ENCODE measurements around the gene BMPR1A.

BMPR1A gene

DNA sequence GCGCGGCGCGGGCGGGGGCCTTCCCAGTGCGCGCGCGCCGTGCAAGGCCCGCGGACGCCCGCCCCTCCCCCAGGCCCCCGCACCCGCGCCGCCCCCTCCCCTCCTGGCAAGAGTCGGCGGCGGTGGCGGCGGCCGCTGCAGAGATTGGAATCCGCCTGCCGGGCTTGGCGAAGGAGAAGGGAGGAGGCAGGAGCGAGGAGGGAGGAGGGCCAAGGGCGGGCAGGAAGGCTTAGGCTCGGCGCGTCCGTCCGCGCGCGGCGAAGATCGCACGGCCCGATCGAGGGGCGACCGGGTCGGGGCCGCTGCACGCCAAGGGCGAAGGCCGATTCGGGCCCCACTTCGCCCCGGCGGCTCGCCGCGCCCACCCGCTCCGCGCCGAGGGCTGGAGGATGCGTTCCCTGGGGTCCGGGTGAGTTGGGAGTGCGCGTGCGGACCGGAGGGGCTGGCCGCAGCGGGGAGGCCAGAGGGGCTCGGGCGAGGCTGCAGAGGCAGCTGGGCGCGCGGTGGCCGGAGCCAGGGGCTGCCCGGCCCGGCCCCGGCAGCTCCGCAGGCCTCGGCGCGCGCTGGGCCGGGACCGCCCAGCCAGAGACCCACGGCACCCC is at the start of gene BMPR1A:
BMPR1A (plus strand) TSS at position 109 of the 602 bp plus-strand sequence. CDS start 119,400 bp downstream, outside the sequence.
- DNase-seq (ENCODE audit: low read depth in 2 of 2, low spot score in 1 of 2) = no peak

- no peak for DNase-seq (ENCODE audit: low read depth in 2 of 2, low spot score in 1 of 2)
Observed at GRCh38 chr10:86706977-86707376, 49.4 kb upstream of the BMPR1A start.

DNA sequence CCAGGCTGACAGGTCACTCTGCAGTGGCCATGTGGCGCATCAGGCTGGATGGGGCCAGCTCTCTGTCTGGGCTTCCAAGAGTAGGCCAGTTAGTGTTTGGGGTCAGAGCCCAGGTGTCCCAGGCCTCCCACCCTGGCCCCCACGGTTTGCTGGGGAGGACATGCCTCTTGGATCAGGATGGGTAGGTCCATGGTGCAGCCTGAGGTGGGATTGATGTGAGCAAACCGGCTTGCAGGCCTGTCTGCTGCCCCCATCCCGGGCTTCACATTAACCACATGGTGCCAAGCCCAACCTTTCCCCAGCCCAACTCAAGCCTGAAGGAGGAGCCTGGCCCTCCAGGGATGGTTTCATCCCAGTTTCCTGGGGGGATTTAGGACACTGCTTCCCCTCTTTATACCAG is 48.9 kb upstream of the BMPR1A start:
- no peak for DNase-seq (ENCODE audit: low read depth in 2 of 2, low spot score in 1 of 2)

DNA sequence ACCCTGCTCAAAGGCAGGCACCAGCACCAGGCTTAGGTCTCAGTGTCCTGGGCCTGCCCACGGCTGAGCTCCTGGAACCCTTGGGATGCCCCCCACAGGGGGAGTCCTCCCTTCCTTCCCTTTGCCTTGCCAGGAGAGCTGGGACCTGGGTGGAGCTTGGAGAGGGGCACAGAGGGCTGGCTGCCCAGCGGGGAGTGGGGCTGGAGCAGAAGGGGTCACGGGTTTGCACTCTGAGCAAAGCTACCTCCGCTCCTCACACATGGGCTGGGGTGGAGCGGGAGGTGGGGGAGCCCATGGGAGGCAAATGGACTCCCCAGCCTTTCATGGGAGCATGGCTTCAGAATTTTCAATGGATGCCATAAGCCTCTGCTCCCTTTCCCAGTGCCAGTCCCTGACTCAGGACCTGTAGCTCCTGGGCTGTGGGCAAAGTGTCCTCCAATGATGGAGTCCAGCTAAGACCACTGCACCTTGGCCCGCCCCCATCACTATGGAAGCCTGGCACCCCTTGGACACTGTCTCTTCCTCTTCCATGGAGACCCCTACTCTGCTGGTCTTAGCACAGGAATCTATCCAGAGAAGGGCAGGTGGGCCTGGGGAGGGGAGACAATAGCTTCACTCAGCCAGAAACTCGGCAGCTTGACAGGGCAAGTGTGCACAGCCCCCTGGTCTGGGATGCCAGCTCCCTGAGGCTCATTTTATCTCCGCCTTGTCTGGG is 48.2 kb upstream of the BMPR1A start:
- DNase-seq (ENCODE audit: low read depth in 2 of 2, low spot score in 1 of 2) = no peak

DNA sequence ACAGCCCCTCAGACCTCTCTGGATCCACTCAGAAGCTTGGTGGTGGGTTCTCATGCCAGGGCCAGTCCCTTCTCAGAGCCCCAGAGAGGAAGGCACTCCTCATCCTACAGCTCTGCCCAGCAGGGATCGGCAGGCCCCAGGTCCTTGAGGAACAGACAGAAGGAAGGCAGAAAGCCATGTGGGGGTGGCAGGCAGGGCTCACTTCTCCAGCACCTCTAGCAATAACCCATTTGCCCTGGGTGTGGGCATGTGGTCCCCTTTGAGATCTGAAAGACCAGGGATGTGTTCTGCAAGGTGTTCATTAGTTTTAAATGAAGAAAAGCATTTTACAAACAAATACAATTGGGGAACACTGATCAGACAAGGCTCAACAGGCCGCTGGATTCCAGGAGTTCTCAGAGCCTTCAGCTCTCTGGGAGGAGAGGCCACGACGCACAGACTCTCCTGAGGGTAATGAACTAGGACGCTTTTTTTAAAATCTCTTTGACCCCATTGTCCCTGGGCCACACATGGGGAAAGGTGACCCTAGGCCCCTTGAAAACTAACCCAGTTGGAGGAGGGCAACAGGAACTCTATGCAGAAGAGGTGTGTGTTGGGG is 47.5 kb upstream of the BMPR1A start:
- no peak for DNase-seq (ENCODE audit: low read depth in 2 of 2, low spot score in 1 of 2)

- no peak for DNase-seq (ENCODE audit: low read depth in 2 of 2, low spot score in 1 of 2)
Observed at GRCh38 chr10:86709396-86710185, 46.8 kb upstream of the BMPR1A start.

DNA sequence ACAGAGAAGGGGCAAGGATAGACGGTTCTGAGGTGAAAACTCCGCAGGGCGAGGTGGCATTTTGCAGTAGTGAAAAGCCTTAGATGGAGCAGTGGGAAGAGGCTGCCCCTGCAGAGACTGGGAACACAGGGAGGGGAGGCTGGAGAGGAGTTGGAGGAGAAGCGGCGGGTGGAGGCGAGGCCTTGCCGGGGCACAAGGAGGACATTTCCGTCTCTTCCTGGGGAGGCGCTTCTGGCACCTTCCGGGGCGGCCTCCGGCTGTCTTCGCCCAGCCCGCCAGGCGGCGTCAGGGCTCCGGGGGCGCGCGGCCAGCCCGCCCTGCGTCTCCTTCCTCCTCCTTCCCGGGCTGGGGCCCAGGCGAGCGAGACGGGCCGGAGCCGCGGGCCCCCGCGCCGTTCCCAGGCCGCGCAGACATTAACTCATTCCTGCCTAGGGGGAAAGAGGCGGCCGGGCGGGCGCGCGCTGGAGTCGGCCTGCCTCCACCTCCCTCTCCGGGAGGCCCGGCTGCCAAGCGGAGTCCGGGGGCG is 45.4 kb upstream of the BMPR1A start:
- DNase-seq (ENCODE audit: low read depth in 2 of 2, low spot score in 1 of 2) = peak; percentile 47 to 66

- DNase-seq (ENCODE audit: low read depth in 2 of 2, low spot score in 1 of 2) = peak in 1 of 2 donors; percentile 12
Observed at GRCh38 chr10:86711513-86712316, 44.7 kb upstream of the BMPR1A start.

GRCh38 chr10:86712317-86712707 is 44.1 kb upstream of the BMPR1A start:
- no peak for DNase-seq (ENCODE audit: low read depth in 2 of 2, low spot score in 1 of 2)

- DNase-seq (ENCODE audit: low read depth in 2 of 2, low spot score in 1 of 2) = no peak
Observed at GRCh38 chr10:86715156-86715795, 41.1 kb upstream of the BMPR1A start.

DNA sequence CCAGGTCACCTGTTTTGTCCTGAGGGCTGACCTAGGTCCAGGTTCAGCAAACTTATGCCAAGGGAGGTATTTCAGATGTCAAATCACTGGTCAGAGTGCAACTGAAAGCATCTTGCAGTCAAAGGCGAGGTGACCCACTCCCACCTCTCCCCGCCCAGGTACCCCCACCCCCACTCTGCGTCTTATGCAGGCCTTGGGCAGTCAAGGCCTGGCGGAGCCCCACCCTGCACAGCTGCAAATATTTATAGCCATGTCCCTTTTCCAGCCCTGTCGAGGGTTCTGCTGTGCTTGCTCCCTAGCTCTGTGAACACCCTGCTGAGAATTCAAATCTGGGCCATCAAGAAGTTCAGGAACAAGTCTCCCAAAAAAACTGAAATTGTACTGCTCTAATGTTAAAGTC is 40.6 kb upstream of the BMPR1A start:
- no peak for DNase-seq (ENCODE audit: low read depth in 2 of 2, low spot score in 1 of 2)

DNA sequence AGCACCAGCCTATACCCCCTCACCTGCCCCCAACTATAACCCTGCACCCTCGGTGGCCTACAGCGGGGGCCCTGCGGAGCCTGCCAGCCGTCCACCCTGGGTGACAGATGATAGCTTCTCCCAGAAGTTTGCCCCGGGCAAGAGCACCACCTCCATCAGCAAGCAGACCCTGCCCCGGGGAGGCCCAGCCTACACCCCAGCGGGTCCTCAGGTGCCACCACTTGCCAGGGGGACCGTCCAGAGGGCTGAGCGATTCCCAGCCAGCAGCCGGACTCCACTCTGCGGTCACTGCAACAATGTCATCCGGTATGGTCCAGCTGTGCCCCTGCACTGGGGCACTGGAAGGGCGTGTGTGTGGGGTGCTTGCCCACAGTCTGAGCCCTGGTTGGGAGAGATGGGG is 40.0 kb upstream of the BMPR1A start:
- DNase-seq (ENCODE audit: low read depth in 2 of 2, low spot score in 1 of 2) = no peak

- no peak for DNase-seq (ENCODE audit: low read depth in 2 of 2, low spot score in 1 of 2)
Observed at GRCh38 chr10:86718556-86718955, 37.9 kb upstream of the BMPR1A start.

DNA sequence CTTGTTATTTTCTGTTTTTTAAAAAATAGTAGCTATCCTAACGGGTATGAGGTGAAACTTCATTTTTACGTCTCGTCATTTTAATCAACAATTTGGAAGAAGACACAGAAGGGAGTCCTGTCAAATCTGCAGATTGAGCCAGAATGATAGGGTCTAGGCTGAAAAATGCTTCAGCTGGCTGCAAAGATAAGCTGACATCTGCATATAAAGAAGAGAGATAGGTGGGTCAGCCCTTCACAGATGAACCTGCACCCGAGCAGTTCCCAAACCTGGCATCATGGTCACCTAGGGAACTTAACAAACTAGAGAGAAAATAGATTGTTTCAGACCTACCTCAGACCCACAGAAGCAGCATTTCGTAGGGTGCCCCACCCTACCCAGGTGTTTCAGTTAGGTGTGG is 35.2 kb upstream of the BMPR1A start:
- DNase-seq (ENCODE audit: low read depth in 2 of 2, low spot score in 1 of 2) = no peak

GRCh38 chr10:86723009-86723408 is 33.4 kb upstream of the BMPR1A start:
- DNase-seq (ENCODE audit: low read depth in 2 of 2, low spot score in 1 of 2) = no peak

DNA sequence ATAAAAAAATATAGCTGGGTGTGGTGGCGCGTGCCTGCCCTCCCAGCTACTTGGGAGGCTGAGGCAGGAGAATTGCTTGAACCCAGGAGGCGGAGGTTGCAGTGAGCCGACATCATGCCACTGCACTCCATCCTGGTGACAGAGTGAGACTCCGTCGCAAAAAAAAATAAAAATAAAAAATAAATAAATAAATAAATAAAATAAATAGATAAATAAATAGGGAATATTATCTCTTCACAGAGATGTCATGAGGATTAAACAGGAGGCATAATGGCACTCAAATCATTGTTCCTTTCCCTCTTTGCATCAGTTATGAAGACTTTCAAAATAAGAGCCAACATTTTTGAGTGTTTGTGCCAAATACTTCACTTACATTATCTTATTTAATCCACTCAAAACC is 32.0 kb upstream of the BMPR1A start:
- no peak for DNase-seq (ENCODE audit: low read depth in 2 of 2, low spot score in 1 of 2)

GRCh38 chr10:86725980-86726676 is 30.3 kb upstream of the BMPR1A start:
- DNase-seq (ENCODE audit: low read depth in 2 of 2, low spot score in 1 of 2) = no peak

- DNase-seq (ENCODE audit: low read depth in 2 of 2, low spot score in 1 of 2) = no peak
Observed at GRCh38 chr10:86726677-86726999, 29.8 kb upstream of the BMPR1A start.

GRCh38 chr10:86727470-86727869 is 28.9 kb upstream of the BMPR1A start:
- no peak for DNase-seq (ENCODE audit: low read depth in 2 of 2, low spot score in 1 of 2)

- DNase-seq (ENCODE audit: low read depth in 2 of 2, low spot score in 1 of 2) = no peak
Observed at GRCh38 chr10:86728056-86728455, 28.4 kb upstream of the BMPR1A start.

Data from stimulated activated CD8-positive, alpha-beta memory T cell treated with anti-CD3 and anti-CD28 coated beads, Interleukin-4, amount 100 ng/mL, for 4 hours (primary cell).